B cell (primary cell): ENCODE results near the gene MYLK4.

ENCODE experiments used
- CTCF ChIP-seq: fragments of 200-600 bp; IDR thresholded peaks from one replicate; pipeline ENCODE4 v1.8.0; 2022; ENCODE audit warnings: antibody characterized with exemption, mild to moderate bottlenecking
- EZH2 ChIP-seq: IDR thresholded peaks from 2 replicates; pipeline ENCODE4 v1.6.1; 2012; ENCODE audit warnings: borderline replicate concordance, low read depth, mild to moderate bottlenecking, moderate library complexity, low read length; ENCODE audit not compliant: insufficient read depth, poor library complexity, severe bottlenecking

DNA sequence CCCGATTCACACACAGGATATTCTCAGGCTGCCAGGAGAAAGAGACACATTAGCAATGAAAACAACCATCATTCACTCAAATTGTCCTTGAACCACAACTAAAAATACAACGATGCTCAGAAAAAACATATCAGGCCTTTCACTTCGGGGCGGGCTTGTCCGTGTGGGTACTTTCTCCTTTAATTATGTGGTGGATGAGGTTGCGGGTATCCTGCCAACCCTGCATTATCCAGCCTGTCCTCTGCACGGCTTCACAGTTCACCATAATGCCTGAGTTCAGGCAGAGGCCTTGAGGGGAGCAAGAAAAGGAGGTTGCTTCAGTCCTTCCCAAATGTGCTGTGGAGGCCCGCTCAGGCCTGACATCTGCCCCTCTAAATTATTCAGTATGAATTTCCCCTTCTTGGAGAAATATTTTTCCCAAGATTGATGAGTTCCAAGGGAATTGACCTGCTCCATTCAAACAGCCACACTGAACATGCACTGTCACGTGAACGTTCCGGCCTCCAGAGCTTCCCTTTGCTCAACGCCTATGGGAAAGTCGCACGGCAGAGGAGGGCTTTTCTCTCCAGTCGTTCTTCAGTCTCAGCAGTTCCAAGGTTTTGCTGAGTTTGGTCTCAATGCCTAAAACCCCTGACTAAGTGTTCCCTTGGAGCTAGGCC, 70.3 kb downstream of the MYLK4 start:
- TF ChIP-seq CTCF, result no peak
- TF ChIP-seq EZH2, result no peak
